SK-N-SH (cell line): Measurements from ENCODE around the gene SCAPER.

Experiments used
- CTCF ChIP-seq: fragments of 200-600 bp; sonication (generic); IDR thresholded peaks from 2 replicates; pipeline ENCODE4 v1.6.1; 2017; ENCODE audit warnings: antibody characterized with exemption, mild to moderate bottlenecking, moderate library complexity
- EZH2phosphoT487 ChIP-seq: fragments of 200-600 bp; sonication (generic); IDR thresholded peaks from 2 replicates; pipeline ENCODE4 v1.6.1; 2017; ENCODE audit warnings: low read depth, mixed run types, mild to moderate bottlenecking, antibody characterized with exemption, moderate library complexity, borderline replicate concordance
- MEF2A ChIP-seq: IDR thresholded peaks from 2 replicates; pipeline ENCODE4 v1.4.0; 2012; ENCODE audit warnings: low read depth, borderline replicate concordance
- RAD21 ChIP-seq: IDR thresholded peaks from 2 replicates; pipeline ENCODE4 v1.6.1; 2012; ENCODE audit warnings: mild to moderate bottlenecking, low read length
- RCOR1 ChIP-seq: fragments of 150-350 bp; IDR thresholded peaks from 2 replicates; pipeline ENCODE4 v1.6.1; 2017; ENCODE audit warnings: antibody characterized with exemption, low read length
- SIN3A ChIP-seq: IDR thresholded peaks from 2 replicates; pipeline ENCODE4 v1.6.1; 2012; ENCODE audit warnings: low read depth, mild to moderate bottlenecking, low read length, moderate library complexity, borderline replicate concordance
- TAF1 ChIP-seq: IDR thresholded peaks from 2 replicates; pipeline ENCODE4 v1.6.1; 2012; ENCODE audit warnings: low read depth, mild to moderate bottlenecking, low read length, moderate library complexity, borderline replicate concordance

GRCh38 chr15:76566276-76566675 is 338.9 kb downstream of the SCAPER start:
- TF ChIP-seq CTCF (no peak), RCOR1 (no peak), MEF2A (no peak), TAF1 (no peak), SIN3A (no peak), RAD21 (no peak), EZH2phosphoT487 (no peak)
